Middle frontal gyrus (tissue), 1 donor: ENCODE data around the gene VIM.
"Not testable (repeated sequence)": the region's sequence is repeated elsewhere in the genome, so short reads cannot be mapped to it uniquely, and the experiment has no call there.

Experiments
- DNase-seq: peaks from one replicate; pipeline ENCODE4 v3.0.0-alpha.2; 2015; ENCODE audit warnings: low spot score; ENCODE audit errors: extremely low spot score

The VIM gene

DNA sequence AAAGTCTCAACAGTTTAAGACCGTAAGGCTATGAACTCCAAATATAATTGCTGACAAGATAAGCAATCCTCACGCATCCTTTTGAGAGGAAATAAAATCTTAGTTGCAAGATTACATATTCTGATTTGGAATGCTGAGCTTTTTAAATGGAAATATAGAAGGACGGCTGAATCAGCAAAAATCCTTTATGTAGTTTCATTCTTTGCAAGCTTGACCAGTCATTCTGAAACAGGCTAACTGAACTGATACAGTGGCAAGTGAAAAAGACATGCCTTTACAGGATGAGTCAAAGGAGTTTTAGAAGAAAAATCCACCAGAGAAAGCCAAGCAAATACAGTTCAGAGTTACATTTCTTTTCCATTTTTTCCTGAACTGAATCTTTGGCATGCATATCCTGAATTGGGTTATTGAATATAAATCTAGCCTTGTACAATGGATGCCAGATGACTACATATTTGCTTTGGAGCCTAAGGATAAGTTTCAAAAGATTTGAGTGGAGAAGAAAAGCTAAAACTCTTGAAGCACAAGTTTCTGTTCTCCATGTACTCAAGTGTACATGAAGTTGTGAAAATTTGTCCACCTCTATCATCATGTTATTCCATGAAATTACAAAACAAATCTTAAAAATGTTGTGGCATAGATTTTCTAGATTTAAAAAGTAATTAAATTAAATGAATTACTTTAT, 4.4 kb downstream of the VIM start:
- DNase-seq = no peak

GRCh38 chr10:17233286-17233991, 5.4 kb downstream of the VIM start:
- no peak for DNase-seq

GRCh38 chr10:17234431-17234945, 6.4 kb downstream of the VIM start:
- DNase-seq = no peak

DNA sequence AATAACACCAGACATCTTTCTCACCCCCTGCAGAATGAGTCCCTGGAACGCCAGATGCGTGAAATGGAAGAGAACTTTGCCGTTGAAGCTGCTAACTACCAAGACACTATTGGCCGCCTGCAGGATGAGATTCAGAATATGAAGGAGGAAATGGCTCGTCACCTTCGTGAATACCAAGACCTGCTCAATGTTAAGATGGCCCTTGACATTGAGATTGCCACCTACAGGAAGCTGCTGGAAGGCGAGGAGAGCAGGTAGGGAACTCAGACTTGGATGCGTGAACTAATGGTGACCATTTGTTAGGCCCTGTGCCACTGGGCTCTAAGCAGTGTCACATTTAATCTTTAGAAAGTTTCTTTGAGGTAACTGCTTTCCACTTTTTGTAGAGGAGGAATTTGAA, 7.1 kb downstream of the VIM start:
- DNase-seq = no peak

DNA sequence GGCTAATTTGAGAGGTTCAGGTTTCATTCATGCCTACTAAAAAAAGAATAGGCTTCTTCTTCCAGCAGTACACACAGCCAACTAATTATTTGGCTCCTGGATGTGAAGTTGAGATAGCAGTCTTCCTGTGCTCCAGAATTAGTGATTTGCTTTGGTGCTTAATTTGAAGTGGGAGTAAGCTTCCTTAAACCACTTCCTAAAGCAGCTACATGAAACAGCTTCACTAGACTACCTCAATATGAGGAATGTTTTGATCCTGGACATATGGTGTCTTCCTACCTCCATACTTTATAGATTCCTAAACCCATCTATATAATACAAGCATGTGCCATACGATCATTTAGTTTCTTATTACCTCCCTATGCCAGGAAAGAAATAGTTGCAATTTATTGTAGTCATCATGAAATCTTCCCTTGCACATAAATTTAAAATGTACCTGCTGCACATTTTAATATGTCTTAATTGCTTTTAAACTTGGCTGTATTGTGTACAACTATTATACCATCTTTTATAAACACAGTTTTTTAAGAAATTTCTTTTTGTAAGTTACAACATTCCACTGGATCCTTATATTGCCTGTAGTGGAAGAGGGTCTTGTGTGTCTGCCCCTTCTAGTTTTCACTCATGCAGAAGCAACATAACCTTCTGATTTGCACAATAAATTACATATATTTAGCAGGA, 8.6 kb downstream of the VIM start:
- DNase-seq = no peak

DNA sequence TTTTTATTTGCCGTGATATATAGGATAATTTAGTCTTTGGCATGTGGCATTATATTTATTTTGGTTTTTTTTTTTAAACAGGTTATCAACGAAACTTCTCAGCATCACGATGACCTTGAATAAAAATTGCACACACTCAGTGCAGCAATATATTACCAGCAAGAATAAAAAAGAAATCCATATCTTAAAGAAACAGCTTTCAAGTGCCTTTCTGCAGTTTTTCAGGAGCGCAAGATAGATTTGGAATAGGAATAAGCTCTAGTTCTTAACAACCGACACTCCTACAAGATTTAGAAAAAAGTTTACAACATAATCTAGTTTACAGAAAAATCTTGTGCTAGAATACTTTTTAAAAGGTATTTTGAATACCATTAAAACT, 9.1 kb downstream of the VIM start:
- DNase-seq = no peak

- no peak for DNase-seq
Measured at GRCh38 chr10:17237915-17238444, 9.9 kb downstream of the VIM start.

- DNase-seq = no peak
Measured at GRCh38 chr10:17238445-17239291, 10.6 kb downstream of the VIM start.

DNA sequence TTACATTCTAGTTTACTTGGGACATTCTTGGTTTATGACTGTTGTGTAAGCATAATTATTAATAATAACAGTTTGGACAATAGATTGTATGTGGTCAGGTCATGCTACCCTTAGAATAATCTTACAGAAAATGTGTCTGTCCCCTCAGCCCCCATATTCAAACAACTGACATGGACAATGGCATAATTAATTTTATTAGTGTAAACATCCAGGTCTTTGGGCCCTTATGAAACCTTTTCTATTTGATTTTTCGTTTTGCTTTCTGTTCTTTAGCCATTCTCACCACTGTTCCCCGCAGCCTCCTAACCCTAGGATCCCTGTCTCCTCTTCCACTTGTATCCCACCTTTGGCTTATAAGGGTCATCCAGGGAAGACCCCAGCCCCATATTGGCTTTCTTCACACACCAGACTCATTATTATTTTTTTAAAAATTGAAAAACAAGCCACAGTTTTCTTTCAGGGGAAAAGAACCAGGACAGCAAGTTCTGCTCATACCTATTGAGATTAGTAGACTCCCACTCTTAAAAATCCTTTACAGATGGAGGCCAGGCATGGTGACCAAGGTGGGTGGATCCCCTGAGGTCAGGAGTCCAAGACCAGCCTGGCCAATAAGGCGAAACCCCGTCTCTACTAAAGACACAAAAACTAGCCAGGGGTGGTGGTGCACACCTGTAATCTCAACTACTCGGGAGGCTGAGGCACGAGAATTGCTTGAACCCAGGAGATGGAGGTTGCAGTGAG, 11.5 kb downstream of the VIM start:
- DNase-seq = no peak

GRCh38 chr10:17240096-17240495, 12.1 kb downstream of the VIM start:
- no peak for DNase-seq

DNA sequence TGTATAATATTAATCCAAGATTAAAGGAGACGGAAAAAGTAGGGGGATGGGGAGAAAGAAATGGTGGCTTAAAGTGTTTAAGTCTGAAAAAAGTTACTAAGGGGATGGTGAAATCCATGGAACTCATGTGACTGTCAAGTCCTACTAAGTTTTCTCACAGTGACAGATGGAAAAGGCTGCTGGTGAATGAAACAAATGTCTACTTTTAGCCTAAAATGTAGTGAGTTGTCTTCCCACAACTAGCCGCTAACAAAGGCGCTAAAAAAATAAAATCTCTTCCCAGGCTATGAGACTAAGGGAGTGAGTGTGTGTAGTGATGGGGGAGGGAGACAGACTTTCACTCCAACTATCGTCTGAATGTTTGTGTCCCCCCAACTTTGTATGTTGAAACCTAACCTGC, 12.6 kb downstream of the VIM start:
- DNase-seq = no peak

- no peak for DNase-seq
Measured at GRCh38 chr10:17241611-17242333, 13.7 kb downstream of the VIM start.

DNA sequence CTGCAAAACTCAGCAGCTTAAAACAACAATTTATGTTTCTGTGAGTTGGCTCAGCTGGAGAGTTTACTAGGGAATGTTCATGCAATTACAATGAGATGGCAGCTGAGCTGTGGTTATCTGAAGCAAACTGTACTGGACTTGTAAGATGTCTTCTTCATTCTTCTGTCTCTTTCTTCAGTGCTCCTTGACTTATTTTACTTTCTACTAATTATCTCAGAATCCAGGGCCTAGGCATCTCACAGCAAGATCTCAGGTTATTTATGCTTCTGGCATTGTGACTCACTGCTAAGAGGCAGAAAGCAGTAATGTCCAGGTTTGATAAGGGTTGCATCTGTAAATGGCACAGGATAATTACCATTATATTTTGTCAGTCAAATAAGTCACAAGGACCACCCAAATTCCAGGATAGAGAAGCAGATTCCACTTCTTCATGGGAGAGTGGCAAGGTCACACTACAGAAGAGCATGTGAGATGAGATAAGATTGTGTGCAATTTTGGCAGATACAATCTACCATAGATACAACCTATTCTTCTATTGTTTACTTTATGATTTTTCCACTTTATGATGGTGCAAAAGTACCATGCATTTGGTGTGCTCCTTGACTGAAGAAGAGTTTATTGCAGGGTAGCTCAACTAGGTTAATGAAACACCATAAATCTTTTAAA, 16.8 kb downstream of the VIM start:
- DNase-seq = no peak

DNA sequence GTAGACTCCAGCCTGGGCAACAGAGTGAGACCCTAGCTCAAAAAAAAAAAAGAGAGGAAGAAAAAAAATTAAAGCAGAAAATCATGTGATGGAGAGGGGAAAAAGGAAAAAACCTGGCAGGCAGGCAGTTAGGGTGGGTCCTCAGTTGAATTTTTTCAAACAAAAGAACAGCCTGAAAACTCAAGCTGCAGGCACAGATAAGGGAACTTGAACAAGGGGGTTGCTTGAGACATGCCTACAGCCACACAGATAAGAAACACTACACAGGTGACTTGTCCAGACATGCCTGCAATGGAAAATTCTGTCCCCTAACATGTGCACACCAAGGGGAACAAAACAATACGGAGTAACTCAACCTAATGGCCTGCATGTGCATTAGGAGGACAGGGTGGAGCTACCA, 19.2 kb downstream of the VIM start:
- DNase-seq = no peak

GRCh38 chr10:17248964-17249363, 20.9 kb downstream of the VIM start:
- no peak for DNase-seq

DNA sequence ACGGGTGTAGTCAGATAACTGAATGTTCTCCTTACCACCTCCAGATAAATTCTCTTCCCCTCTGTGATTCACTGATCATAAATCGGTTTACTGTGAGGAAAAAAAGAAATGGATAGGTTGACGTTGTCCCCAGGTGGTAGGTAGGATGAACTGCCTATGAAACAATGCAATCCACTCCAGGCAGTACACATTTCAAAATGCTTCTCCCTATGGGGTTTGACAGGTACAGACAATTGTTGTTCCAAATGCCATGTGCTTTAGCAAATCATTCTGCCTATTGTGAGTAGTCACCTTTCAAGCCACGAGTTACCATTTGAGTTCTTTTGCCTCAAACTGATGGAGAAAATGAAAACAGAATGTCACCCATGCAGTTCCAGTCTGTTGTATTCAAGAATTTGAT, 21.8 kb downstream of the VIM start:
- DNase-seq = no peak

DNA sequence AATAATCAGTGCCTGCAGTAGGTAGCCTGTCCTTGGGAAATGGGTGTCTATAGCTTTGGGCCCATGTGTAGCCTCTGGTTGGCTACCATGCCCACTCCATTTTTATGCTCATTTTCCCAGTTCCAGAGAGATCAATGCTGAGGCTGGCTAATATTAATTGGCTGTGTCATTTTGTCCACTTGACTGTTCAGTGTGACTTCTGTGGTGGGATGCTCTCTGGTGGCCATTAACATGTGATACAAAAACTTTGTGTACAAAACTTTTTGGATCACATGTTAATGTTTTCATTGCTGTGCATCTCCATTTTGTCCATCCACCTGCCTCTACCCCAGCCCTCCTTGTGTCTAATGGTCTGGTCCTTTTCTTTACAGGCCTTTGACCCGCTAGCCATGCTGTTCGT, 22.7 kb downstream of the VIM start:
- no peak for DNase-seq

DNA sequence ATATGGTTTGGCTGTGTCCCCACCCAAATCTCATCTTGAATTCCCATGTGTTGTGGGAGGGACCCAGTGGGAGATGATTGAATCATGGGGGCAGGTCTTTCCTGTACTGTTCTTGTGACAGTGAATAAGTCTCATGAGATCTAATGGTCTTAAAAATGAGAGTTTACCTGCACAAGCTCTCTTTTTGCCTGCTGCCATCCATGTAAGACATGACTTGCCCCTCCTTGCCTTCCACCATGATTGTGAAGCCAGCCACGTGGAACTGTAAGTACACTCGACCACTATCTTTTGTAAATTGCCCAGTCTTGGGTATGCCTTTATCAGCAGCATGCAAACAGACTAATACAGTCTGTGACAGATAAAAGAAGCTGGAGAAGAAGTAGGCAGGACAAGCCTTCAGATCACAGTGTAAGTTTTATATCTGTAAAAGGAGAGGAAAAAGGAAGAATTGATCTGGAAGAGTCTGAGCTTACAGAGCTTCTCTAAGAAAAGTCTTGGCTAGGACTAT, 26.6 kb downstream of the VIM start:
- not testable (repeated sequence) for DNase-seq

DNA sequence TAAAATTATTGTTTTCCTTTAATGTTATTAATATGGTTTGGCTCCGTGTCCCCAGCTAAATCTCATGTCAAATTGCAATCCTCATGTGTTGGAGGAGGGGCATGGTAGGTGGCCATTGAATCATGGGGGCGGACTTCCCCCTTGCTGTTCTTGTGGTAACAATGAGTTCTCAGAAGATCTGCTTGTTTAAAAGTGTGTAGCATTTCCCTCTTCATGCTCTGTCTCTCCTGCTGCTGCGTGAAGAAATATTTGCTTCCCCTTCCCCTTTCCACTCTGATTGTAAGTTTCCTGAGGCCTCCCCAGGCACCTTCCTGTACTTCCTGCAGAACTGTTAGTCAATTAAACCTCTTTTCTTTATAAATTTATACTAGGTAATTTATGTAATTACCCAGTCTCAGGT, 27.5 kb downstream of the VIM start:
- DNase-seq = no peak
